RWPE2 (cell line): ENCODE data around the gene PUM1.
"Not testable (repeated sequence)": the region's sequence is repeated elsewhere in the genome, so short reads cannot be mapped to it uniquely, and the experiment has no call there.

Source experiments
- ATAC-seq: fragments of 200-7000 bp; cut with Tn5 transposase; 3 replicates; pipeline ENCODE4 v1.9.1; 2021; ENCODE audit warnings: low read depth
- DNase-seq: peaks from one replicate; pipeline ENCODE4 v3.0.0-alpha.2; 2020; ENCODE audit warnings: low spot score
- H3K27ac ChIP-seq: fragments of 450-650 bp; 2 replicates; pipeline ENCODE4 v1.5.1; 2017; ENCODE audit warnings: mild to moderate bottlenecking; ENCODE audit not compliant: poor library complexity, severe bottlenecking
- H3K27me3 ChIP-seq: fragments of 250-450 bp; sonication (Bioruptor Pico); 2 replicates; pipeline ENCODE4 v1.5.1; 2021; ENCODE audit warnings: mild to moderate bottlenecking, moderate library complexity; ENCODE audit not compliant: insufficient read depth, poor library complexity, severe bottlenecking
- H3K36me3 ChIP-seq: fragments of 250-450 bp; sonication (Bioruptor Pico); 2 replicates; pipeline ENCODE4 v1.5.1; 2020; ENCODE audit warnings: low read depth, mild to moderate bottlenecking, moderate library complexity
- H3K4me1 ChIP-seq: fragments of 250-450 bp; sonication (Bioruptor Pico); 2 replicates; pipeline ENCODE4 v1.5.1; 2021; ENCODE audit warnings: mild to moderate bottlenecking, moderate library complexity; ENCODE audit not compliant: insufficient read depth, poor library complexity, severe bottlenecking
- H3K4me3 ChIP-seq: fragments of 250-450 bp; sonication (Bioruptor Pico); 2 replicates; pipeline ENCODE4 v1.5.1; 2021; ENCODE audit warnings: mild to moderate bottlenecking, moderate library complexity; ENCODE audit not compliant: severe bottlenecking
- H3K9me3 ChIP-seq: fragments of 250-450 bp; sonication (Bioruptor Pico); 2 replicates; pipeline ENCODE4 v1.5.1; 2021; ENCODE audit warnings: mild to moderate bottlenecking, moderate library complexity; ENCODE audit not compliant: severe bottlenecking
- TF ChIP-seq, protein P1 (sequence below): fragments of 450-650 bp; IDR thresholded peaks from one replicate; pipeline ENCODE4 v1.5.1; 2017; ENCODE audit warnings: mild to moderate bottlenecking, moderate library complexity; ENCODE audit not compliant: poor library complexity, severe bottlenecking

PUM1 gene

DNA sequence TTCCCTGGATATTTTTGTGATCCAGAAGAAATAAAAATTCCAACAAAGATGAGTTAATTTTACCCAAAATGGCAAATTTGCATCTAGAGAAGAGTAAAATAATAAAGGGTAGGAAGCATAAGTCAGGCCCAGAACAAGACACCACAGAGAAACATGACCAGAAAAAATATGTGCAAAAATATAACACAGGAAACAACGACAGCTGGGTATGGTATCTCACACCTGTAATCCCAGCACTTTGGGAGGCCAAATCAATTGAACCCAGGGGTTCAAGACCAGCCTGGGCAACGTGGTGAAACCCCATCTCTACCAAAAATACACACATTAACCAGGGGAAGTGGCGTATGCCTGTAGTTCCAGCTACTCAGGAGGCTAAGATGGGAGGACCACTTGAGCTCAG, 117.2 kb downstream of the PUM1 start:
- no peaks in the 10 kb centered on the region for H3K9me3 ChIP-seq
- DNase-seq (no peak), ATAC-seq (no peak)
- peaks cover 92% of the 10 kb centered on the region for H3K36me3 ChIP-seq
- TF ChIP-seq, protein P1, sequence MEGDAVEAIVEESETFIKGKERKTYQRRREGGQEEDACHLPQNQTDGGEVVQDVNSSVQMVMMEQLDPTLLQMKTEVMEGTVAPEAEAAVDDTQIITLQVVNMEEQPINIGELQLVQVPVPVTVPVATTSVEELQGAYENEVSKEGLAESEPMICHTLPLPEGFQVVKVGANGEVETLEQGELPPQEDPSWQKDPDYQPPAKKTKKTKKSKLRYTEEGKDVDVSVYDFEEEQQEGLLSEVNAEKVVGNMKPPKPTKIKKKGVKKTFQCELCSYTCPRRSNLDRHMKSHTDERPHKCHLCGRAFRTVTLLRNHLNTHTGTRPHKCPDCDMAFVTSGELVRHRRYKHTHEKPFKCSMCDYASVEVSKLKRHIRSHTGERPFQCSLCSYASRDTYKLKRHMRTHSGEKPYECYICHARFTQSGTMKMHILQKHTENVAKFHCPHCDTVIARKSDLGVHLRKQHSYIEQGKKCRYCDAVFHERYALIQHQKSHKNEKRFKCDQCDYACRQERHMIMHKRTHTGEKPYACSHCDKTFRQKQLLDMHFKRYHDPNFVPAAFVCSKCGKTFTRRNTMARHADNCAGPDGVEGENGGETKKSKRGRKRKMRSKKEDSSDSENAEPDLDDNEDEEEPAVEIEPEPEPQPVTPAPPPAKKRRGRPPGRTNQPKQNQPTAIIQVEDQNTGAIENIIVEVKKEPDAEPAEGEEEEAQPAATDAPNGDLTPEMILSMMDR = no peak
- H3K4me3 ChIP-seq = no peak overlapping the region
- H3K27ac ChIP-seq = no peak overlapping the region
- H3K4me1 ChIP-seq = no peaks in the 10 kb centered on the region
- H3K27me3 ChIP-seq = no peaks in the 10 kb centered on the region

DNA sequence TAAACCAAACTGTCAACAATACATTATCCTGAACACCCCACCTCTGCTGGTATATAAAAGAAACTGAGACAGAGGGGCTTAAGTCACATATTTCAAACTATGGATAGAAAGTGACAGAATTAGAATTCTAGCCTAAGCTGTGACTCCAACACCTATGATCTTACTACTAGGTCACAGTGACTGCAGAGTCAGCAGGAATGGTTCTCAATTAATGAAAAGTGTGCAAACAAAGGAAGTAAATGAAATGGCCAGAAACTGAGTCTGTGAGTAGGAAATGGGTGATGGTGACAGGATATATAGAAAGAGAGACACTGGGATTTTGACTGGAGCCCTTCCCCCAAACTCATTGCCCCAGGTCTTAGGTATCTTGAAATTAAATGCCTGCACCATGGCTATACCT, 118.3 kb downstream of the PUM1 start:
- TF ChIP-seq, protein P1 = no peak
- DNase-seq = no peak
- no peak for ATAC-seq
- Histone ChIP-seq H3K36me3 (peaks cover 95% of the 10 kb centered on the region), H3K4me1 (no peaks in the 10 kb centered on the region), H3K27ac (no peak overlapping the region), H3K27me3 (no peaks in the 10 kb centered on the region), H3K4me3 (no peak overlapping the region), H3K9me3 (no peaks in the 10 kb centered on the region)

- H3K4me1 ChIP-seq = no peaks in the 10 kb centered on the region
- TF ChIP-seq, protein P1 = no peak
- ATAC-seq = no peak
- no peaks in the 10 kb centered on the region for H3K9me3 ChIP-seq
- H3K36me3 ChIP-seq = peaks cover 97% of the 10 kb centered on the region
- H3K27me3 ChIP-seq = no peaks in the 10 kb centered on the region
- no peak for DNase-seq
- no peak overlapping the region for H3K4me3 ChIP-seq
- H3K27ac ChIP-seq = no peak overlapping the region
Observed at GRCh38 chr1:30942326-30942963, 123.1 kb downstream of the PUM1 start.

GRCh38 chr1:30940541-30940940, 125.0 kb downstream of the PUM1 start:
- H3K27me3 ChIP-seq = no peaks in the 10 kb centered on the region
- no peaks in the 10 kb centered on the region for H3K9me3 ChIP-seq
- TF ChIP-seq, protein P1 = no peak
- no peaks in the 10 kb centered on the region for H3K4me1 ChIP-seq
- H3K27ac ChIP-seq = no peak overlapping the region
- peaks cover 94% of the 10 kb centered on the region for H3K36me3 ChIP-seq
- ATAC-seq (no peak), DNase-seq (no peak)
- H3K4me3 ChIP-seq = no peak overlapping the region

DNA sequence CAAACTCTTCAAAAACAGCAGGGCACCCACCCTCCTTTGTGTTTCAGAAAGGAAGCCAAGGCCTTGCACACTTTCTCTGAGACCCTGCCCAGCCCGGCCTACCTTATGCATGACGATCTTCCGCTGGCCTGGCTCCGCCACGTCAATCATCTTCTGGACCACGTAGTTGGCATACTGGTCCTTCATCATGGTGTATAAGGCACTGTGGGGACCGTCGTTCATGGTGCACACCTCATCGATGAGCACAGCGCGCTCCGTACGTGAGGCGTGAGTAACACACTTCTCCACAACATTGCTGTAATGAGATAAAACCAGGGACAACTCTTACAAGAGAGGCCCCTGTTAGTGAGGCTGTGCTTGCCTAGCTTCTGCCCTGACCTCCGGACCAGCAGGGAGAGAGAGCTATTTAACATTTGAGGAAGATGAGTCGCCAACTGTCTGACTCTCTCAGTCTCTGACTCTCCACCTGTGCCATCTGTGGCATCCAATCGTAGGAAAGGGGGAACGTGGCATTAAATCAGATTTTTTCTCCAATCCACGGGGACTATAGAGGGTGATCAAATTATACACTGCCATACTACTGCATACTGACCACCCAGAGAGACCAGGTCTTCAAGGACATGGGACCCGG, 128.9 kb downstream of the PUM1 start:
- H3K4me1 ChIP-seq = peaks cover 15% of the 10 kb centered on the region
- DNase-seq (no peak), ATAC-seq (no peak)
- TF ChIP-seq, protein P1 = no peak
- no peak overlapping the region for H3K27ac ChIP-seq
- no peak overlapping the region for H3K4me3 ChIP-seq
- no peaks in the 10 kb centered on the region for H3K9me3 ChIP-seq
- H3K36me3 ChIP-seq = peaks cover 91% of the 10 kb centered on the region
- no peaks in the 10 kb centered on the region for H3K27me3 ChIP-seq

GRCh38 chr1:30935758-30936157, 129.8 kb downstream of the PUM1 start:
- H3K36me3 ChIP-seq = peaks cover 85% of the 10 kb centered on the region
- DNase-seq, H3K4me3 ChIP-seq, ATAC-seq, H3K27me3 ChIP-seq, H3K9me3 ChIP-seq: not testable (repeated sequence)
- H3K27ac ChIP-seq = peak overlapping the region; percentile 70
- peaks cover 15% of the 10 kb centered on the region for H3K4me1 ChIP-seq
